ENCODE measurements around the gene MT1B. TPM values are rescaled to one million over a fixed set of nuclear protein-coding genes. Genes with fewer than 3 reads are reported as not detected.

Gene MT1B
- total and polyA plus RNA-seq, 2 of the 13 experiments (the other 11 are each of a cell fraction or from before 2014, with no cell fraction given): 0.89 TPM; not detected in 1

GRCh38 chr16:56632156-56632847 is 19.4 kb upstream of the MT1B start, which contains the start of gene MT1M (continued):
- no peak for TF ChIP-seq ZNF276 (CRISPR knock-in tag; IDR thresholded peaks at IDR 0.05; ENCODE audit: low read depth)
- TF ChIP-seq PRMT3 (CRISPR knock-in tag; IDR thresholded peaks at IDR 0.05; ENCODE audit: borderline replicate concordance, low read depth): no peak
- TF ChIP-seq ZNF264 (CRISPR knock-in tag; IDR thresholded peaks at IDR 0.05): no peak
- TF ChIP-seq PHF8 (CRISPR knock-in tag; IDR thresholded peaks at IDR 0.05): peak; percentile 26; the same call in 1 of the 2 replicates
- peak; percentile 51 for TF ChIP-seq HNRNPLL (IDR thresholded peaks at IDR 0.05; ENCODE audit: low read depth, low read length, poor library complexity, severe bottlenecking)
- no peak for TF ChIP-seq HNF4A (CRISPR knock-in tag; IDR thresholded peaks at IDR 0.05)
- no peak for TF ChIP-seq ZSCAN29 (CRISPR knock-in tag; conservative IDR thresholded peaks at IDR 0.05)
- TF ChIP-seq ZBTB20 (CRISPR knock-in tag; IDR thresholded peaks at IDR 0.05; ENCODE audit: borderline replicate concordance, low read depth): 0 out of 2 replicates have a peak, but pooled peaks have one; percentile 24
- TF ChIP-seq DNMT1 (CRISPR knock-in tag; IDR thresholded peaks at IDR 0.05): 0 out of 2 replicates have a peak, but pooled peaks have one; percentile 31
- TF ChIP-seq ZNF451 (CRISPR knock-in tag; IDR thresholded peaks at IDR 0.05): 0 out of 2 replicates have a peak, but pooled peaks have one; percentile 24
- 0 out of 2 replicates have a peak, but pooled peaks have one; percentile 26 for TF ChIP-seq SPEN (CRISPR knock-in tag; IDR thresholded peaks at IDR 0.05; ENCODE audit: low read depth)
- TF ChIP-seq ZNF3 (CRISPR knock-in tag; IDR thresholded peaks at IDR 0.05): no peak
- no peak for TF ChIP-seq DMAP1 (CRISPR knock-in tag; IDR thresholded peaks at IDR 0.05)
- no peak for TF ChIP-seq EHMT2 (IDR thresholded peaks at IDR 0.05; ENCODE audit: borderline replicate concordance, low read depth, low read length)
- 0 out of 2 replicates have a peak, but pooled peaks have one; percentile 10 for TF ChIP-seq ZNF572 (CRISPR knock-in tag; IDR thresholded peaks at IDR 0.05)
- TF ChIP-seq TEAD3 (CRISPR knock-in tag; optimal IDR thresholded peaks at IDR 0.05; ENCODE audit: borderline replicate concordance): no peak
- TF ChIP-seq ATF7-NPFF (CRISPR knock-in tag; IDR thresholded peaks at IDR 0.05; ENCODE audit: low read depth): no peak
- TF ChIP-seq KAT7 (CRISPR knock-in tag; IDR thresholded peaks at IDR 0.05; ENCODE audit: borderline replicate concordance): no peak
- TF ChIP-seq ZNF576 (CRISPR knock-in tag; IDR thresholded peaks at IDR 0.05): no peak
- 0 out of 2 replicates have a peak, but pooled peaks have one; percentile 41 for TF ChIP-seq KMT2A (CRISPR knock-in tag; IDR thresholded peaks at IDR 0.05)
- TF ChIP-seq PITX1 (CRISPR knock-in tag; IDR thresholded peaks at IDR 0.05): peak; percentile 62; the same call in 1 of the 2 replicates
- TF ChIP-seq HDAC6 (IDR thresholded peaks at IDR 0.05; ENCODE audit: low read depth, low read length): no peak
- no peak for TF ChIP-seq ISL2 (CRISPR knock-in tag; IDR thresholded peaks at IDR 0.05)
- TF ChIP-seq MBNL3 (CRISPR knock-in tag; conservative IDR thresholded peaks at IDR 0.05): no peak
- TF ChIP-seq ZGPAT (CRISPR knock-in tag; IDR thresholded peaks at IDR 0.05): no peak
- TF ChIP-seq ZNF232 (CRISPR knock-in tag; IDR thresholded peaks at IDR 0.05; ENCODE audit: borderline replicate concordance): no peak
- no peak for TF ChIP-seq ZNF34 (CRISPR knock-in tag; IDR thresholded peaks at IDR 0.05; ENCODE audit: borderline replicate concordance)
- no peak for TF ChIP-seq HDAC1 (CRISPR knock-in tag; IDR thresholded peaks at IDR 0.05)
- no peak for TF ChIP-seq ZNF577 (CRISPR knock-in tag; IDR thresholded peaks at IDR 0.05; ENCODE audit: borderline replicate concordance, low read depth)
- no peak for TF ChIP-seq ZNF615 (CRISPR knock-in tag; IDR thresholded peaks at IDR 0.05; ENCODE audit: borderline replicate concordance)
